Prostate gland (tissue), 2 donors: ENCODE measurements around the gene DCP1A.

Experiments used
- POLR2A ChIP-seq: fragments of 450-650 bp; IDR thresholded peaks from one replicate; pipeline ENCODE4 v1.6.1; 2016; ENCODE audit warnings: antibody characterized with exemption, mild to moderate bottlenecking
- POLR2AphosphoS5 ChIP-seq: sonication (generic); formaldehyde crosslinking; IDR thresholded peaks from one replicate; pipeline ENCODE4 v1.6.1; 2017; ENCODE audit warnings: antibody characterized with exemption
- TF ChIP-seq, protein P1 (sequence below), 4 experiments: fragments of 200-600 bp in 2 of 4; fragments of 450-650 bp in 2 of 4; sonication (generic) in 2 of 4; IDR thresholded peaks; 1 replicate in 3 of 4; 2 replicates in 1 of 4; pipeline ENCODE4 v1.5.1; 2016 to 2019; ENCODE audit warnings: antibody characterized with exemption in 4 of 4, mild to moderate bottlenecking in 2 of 4, moderate library complexity in 2 of 4

DNA sequence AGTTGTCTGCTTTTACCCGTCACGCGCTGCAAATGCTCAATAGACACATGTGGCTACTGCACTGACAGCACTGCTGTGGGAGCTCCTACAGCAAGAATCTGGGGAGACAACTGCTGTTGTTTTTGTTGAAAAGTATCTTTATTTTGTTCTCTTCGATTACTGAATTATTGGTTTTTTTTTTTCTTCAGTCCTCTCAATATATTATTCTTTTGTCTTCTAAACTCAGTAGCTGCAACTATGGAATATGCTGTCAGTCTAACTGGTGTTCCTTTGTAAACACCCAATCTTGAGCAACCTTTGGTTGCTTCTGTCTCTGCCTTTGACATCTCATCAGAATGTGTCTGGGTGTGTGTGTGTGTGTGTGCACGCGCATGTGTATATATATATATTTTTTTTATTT is 12.6 kb downstream of the DCP1A start:
- TF ChIP-seq, protein P1, sequence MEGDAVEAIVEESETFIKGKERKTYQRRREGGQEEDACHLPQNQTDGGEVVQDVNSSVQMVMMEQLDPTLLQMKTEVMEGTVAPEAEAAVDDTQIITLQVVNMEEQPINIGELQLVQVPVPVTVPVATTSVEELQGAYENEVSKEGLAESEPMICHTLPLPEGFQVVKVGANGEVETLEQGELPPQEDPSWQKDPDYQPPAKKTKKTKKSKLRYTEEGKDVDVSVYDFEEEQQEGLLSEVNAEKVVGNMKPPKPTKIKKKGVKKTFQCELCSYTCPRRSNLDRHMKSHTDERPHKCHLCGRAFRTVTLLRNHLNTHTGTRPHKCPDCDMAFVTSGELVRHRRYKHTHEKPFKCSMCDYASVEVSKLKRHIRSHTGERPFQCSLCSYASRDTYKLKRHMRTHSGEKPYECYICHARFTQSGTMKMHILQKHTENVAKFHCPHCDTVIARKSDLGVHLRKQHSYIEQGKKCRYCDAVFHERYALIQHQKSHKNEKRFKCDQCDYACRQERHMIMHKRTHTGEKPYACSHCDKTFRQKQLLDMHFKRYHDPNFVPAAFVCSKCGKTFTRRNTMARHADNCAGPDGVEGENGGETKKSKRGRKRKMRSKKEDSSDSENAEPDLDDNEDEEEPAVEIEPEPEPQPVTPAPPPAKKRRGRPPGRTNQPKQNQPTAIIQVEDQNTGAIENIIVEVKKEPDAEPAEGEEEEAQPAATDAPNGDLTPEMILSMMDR (IDR thresholded peaks at IDR 0.05): no peak
- TF ChIP-seq POLR2AphosphoS5 (no peak), POLR2A (no peak)
